Measurements from ENCODE around the gene BIRC2.

Gene BIRC2

DNA sequence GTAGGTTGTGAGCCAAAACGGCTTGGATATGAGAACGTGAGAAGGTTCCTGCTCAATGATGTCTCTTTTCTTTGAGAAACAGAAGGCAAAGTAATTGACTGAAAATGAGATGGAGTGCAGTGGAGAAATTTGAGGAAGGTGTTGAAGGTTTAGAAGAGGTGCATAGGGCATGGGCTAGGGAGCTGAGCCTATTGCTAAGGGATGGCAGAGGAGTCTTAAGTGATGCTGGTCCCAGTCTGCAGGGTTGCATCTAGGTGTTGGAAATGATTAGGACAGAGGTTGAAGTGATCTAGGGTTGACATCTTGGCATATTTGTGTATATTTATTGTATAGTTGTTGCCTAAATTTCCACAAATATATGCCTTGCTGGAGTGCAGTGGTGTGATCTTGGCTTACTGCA, 27.5 kb upstream of the BIRC2 start:
- Histone ChIP-seq H4K12ac (ENCODE audit: low read depth, low read length) (no peak overlapping the region), H2BK12ac (ENCODE audit: low read length) (no peak overlapping the region), H3K36me3 (ENCODE audit: control insufficient read depth in 1 of 2, insufficient read depth in 2 of 2, low read length in 2 of 2) (no peaks in the 10 kb centered on the region), H2BK5ac (ENCODE audit: low read depth, low read length, poor library complexity) (no peak overlapping the region), H3K14ac (ENCODE audit: low read length) (no peak overlapping the region), H2AFZ (ENCODE audit: insufficient read depth, low read length, poor library complexity) (no peak overlapping the region), H3K79me2 (ENCODE audit: control insufficient read depth, insufficient read depth, low read length, poor library complexity) (no peaks in the 10 kb centered on the region), H3K9ac (ENCODE audit: low read length) (no peak overlapping the region), H3K4me3 (ENCODE audit: low read depth, low read length) (no peak overlapping the region), H3K18ac (ENCODE audit: low read length) (no peak overlapping the region), H3K79me1 (ENCODE audit: low read length) (no peaks in the 10 kb centered on the region), H3K4me1 (ENCODE audit: control insufficient read depth in 1 of 2, insufficient read depth in 2 of 2, low read length in 2 of 2) (no peaks in the 10 kb centered on the region), H4K91ac (ENCODE audit: low read depth, low read length) (no peak overlapping the region), H3K23ac (ENCODE audit: low read length) (no peak overlapping the region), H2AK5ac (ENCODE audit: low read length) (no peak overlapping the region), H3K27ac (ENCODE audit: low read depth, low read length) (no peak overlapping the region), H3K9me3 (ENCODE audit: insufficient read depth, low read depth, low read length) (no peaks in the 10 kb centered on the region), H2BK120ac (ENCODE audit: insufficient read depth, low read length, poor library complexity) (no peak overlapping the region), H4K8ac (ENCODE audit: low read depth, low read length) (no peak overlapping the region), H3K4ac (ENCODE audit: low read depth, low read length) (no peak overlapping the region), H3K27me3 (ENCODE audit: insufficient read depth, low read length) (no peaks in the 10 kb centered on the region), H3K4me2 (ENCODE audit: low read length) (no peak overlapping the region)
- DNase-seq: no peak
- no CpG with 5 or more reads among the region's 2 CpGs for WGBS (ENCODE audit: extremely low coverage, insufficient coverage, insufficient read length)

DNA sequence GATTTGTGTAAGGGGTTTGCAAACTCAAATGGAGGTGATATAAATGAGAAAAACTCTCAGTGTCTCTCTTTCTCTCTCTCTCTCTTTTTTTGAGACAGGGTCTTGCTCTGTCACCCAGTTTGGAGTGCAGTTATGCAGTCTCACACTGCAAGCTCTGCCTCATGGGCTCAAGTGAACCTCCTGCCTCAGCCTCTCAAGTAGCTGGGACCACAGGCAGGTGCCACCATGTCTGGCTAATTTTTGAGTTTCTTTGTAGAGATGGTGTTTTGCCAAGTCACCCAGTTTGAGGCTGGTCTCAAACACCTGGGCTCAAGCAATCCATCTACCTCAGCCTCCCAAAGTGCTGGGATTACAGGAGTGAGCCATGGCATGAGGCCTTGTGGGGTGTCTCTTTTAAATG, 26.8 kb upstream of the BIRC2 start:
- H3K9ac ChIP-seq (ENCODE audit: low read length): no peak overlapping the region
- H4K8ac ChIP-seq (ENCODE audit: low read depth, low read length): no peak overlapping the region
- no peak overlapping the region for H3K27ac ChIP-seq (ENCODE audit: low read depth, low read length)
- H3K14ac ChIP-seq (ENCODE audit: low read length): no peak overlapping the region
- H2AFZ ChIP-seq (ENCODE audit: insufficient read depth, low read length, poor library complexity): no peak overlapping the region
- no peak overlapping the region for H3K4me2 ChIP-seq (ENCODE audit: low read length)
- H3K36me3 ChIP-seq (ENCODE audit: control insufficient read depth in 1 of 2, insufficient read depth in 2 of 2, low read length in 2 of 2): no peaks in the 10 kb centered on the region
- no peak overlapping the region for H3K23ac ChIP-seq (ENCODE audit: low read length)
- no peak overlapping the region for H4K12ac ChIP-seq (ENCODE audit: low read depth, low read length)
- H3K79me1 ChIP-seq (ENCODE audit: low read length): no peaks in the 10 kb centered on the region
- H3K4me1 ChIP-seq (ENCODE audit: control insufficient read depth in 1 of 2, insufficient read depth in 2 of 2, low read length in 2 of 2): no peaks in the 10 kb centered on the region
- H3K27me3 ChIP-seq (ENCODE audit: insufficient read depth, low read length): no peaks in the 10 kb centered on the region
- no peak overlapping the region for H4K91ac ChIP-seq (ENCODE audit: low read depth, low read length)
- no peak overlapping the region for H3K4ac ChIP-seq (ENCODE audit: low read depth, low read length)
- no peak overlapping the region for H3K18ac ChIP-seq (ENCODE audit: low read length)
- DNase-seq: no peak
- H2BK5ac ChIP-seq (ENCODE audit: low read depth, low read length, poor library complexity): no peak overlapping the region
- no peak overlapping the region for H2BK12ac ChIP-seq (ENCODE audit: low read length)
- no peaks in the 10 kb centered on the region for H3K79me2 ChIP-seq (ENCODE audit: control insufficient read depth, insufficient read depth, low read length, poor library complexity)
- no peak overlapping the region for H2AK5ac ChIP-seq (ENCODE audit: low read length)
- H2BK120ac ChIP-seq (ENCODE audit: insufficient read depth, low read length, poor library complexity): no peak overlapping the region
- H3K9me3 ChIP-seq (ENCODE audit: insufficient read depth, low read depth, low read length): no peaks in the 10 kb centered on the region
- H3K4me3 ChIP-seq (ENCODE audit: low read depth, low read length): no peak overlapping the region

DNA sequence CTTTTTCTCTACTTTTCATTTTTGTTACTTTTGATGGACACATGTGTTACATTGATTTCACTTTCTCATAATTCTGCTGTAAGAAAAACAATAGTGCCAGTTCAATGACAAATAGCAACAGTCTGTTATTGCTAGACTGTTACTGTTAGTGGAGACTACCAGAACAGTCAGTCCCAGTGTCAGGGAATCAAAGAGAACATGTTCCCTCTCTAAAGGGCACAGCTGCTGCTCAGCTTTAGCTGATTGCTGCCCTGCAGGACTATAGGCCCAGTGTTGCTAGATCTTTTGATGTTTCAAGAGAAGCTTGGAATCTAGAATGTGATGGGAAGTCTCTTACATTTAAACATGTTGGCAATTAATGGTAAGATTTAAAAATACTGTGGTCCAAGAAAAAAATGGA, 26.3 kb upstream of the BIRC2 start:
- Histone ChIP-seq H2BK5ac (ENCODE audit: low read depth, low read length, poor library complexity) (no peak overlapping the region), H2BK120ac (ENCODE audit: insufficient read depth, low read length, poor library complexity) (no peak overlapping the region), H3K27me3 (ENCODE audit: insufficient read depth, low read length) (no peaks in the 10 kb centered on the region), H3K18ac (ENCODE audit: low read length) (no peak overlapping the region), H2BK12ac (ENCODE audit: low read length) (no peak overlapping the region), H3K4me2 (ENCODE audit: low read length) (no peak overlapping the region), H3K27ac (ENCODE audit: low read depth, low read length) (no peak overlapping the region), H3K79me2 (ENCODE audit: control insufficient read depth, insufficient read depth, low read length, poor library complexity) (no peaks in the 10 kb centered on the region), H3K4me3 (ENCODE audit: low read depth, low read length) (no peak overlapping the region), H3K4me1 (ENCODE audit: control insufficient read depth in 1 of 2, insufficient read depth in 2 of 2, low read length in 2 of 2) (no peaks in the 10 kb centered on the region), H4K12ac (ENCODE audit: low read depth, low read length) (no peak overlapping the region), H4K91ac (ENCODE audit: low read depth, low read length) (no peak overlapping the region), H3K9ac (ENCODE audit: low read length) (no peak overlapping the region), H2AK5ac (ENCODE audit: low read length) (no peak overlapping the region), H3K4ac (ENCODE audit: low read depth, low read length) (no peak overlapping the region), H3K79me1 (ENCODE audit: low read length) (no peaks in the 10 kb centered on the region), H3K36me3 (ENCODE audit: control insufficient read depth in 1 of 2, insufficient read depth in 2 of 2, low read length in 2 of 2) (no peaks in the 10 kb centered on the region), H3K14ac (ENCODE audit: low read length) (no peak overlapping the region), H3K23ac (ENCODE audit: low read length) (no peak overlapping the region), H4K8ac (ENCODE audit: low read depth, low read length) (no peak overlapping the region), H3K9me3 (ENCODE audit: insufficient read depth, low read depth, low read length) (no peaks in the 10 kb centered on the region), H2AFZ (ENCODE audit: insufficient read depth, low read length, poor library complexity) (no peak overlapping the region)
- DNase-seq: no peak

DNA sequence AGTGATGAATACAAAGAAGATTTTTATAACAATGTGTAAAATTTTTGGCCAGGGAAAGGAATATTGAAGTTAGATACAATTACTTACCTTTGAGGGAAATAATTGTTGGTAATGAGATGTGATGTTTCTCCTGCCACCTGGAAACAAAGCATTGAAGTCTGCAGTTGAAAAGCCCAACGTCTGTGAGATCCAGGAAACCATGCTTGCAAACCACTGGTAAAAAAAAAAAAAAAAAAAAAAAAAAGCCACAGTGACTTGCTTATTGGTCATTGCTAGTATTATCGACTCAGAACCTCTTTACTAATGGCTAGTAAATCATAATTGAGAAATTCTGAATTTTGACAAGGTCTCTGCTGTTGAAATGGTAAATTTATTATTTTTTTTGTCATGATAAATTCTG, 24.5 kb upstream of the BIRC2 start:
- Histone ChIP-seq H4K91ac (ENCODE audit: low read depth, low read length) (no peak overlapping the region), H3K4me1 (ENCODE audit: control insufficient read depth in 1 of 2, insufficient read depth in 2 of 2, low read length in 2 of 2) (no peaks in the 10 kb centered on the region), H2BK12ac (ENCODE audit: low read length) (no peak overlapping the region), H3K27me3 (ENCODE audit: insufficient read depth, low read length) (no peaks in the 10 kb centered on the region), H2BK5ac (ENCODE audit: low read depth, low read length, poor library complexity) (no peak overlapping the region), H3K9ac (ENCODE audit: low read length) (no peak overlapping the region), H2AK5ac (ENCODE audit: low read length) (no peak overlapping the region), H3K23ac (ENCODE audit: low read length) (no peak overlapping the region), H3K79me1 (ENCODE audit: low read length) (no peaks in the 10 kb centered on the region), H2AFZ (ENCODE audit: insufficient read depth, low read length, poor library complexity) (no peak overlapping the region), H3K4me3 (ENCODE audit: low read depth, low read length) (no peak overlapping the region), H2BK120ac (ENCODE audit: insufficient read depth, low read length, poor library complexity) (no peak overlapping the region), H3K18ac (ENCODE audit: low read length) (no peak overlapping the region), H3K9me3 (ENCODE audit: insufficient read depth, low read depth, low read length) (no peaks in the 10 kb centered on the region), H4K8ac (ENCODE audit: low read depth, low read length) (no peak overlapping the region), H4K12ac (ENCODE audit: low read depth, low read length) (no peak overlapping the region), H3K14ac (ENCODE audit: low read length) (no peak overlapping the region), H3K79me2 (ENCODE audit: control insufficient read depth, insufficient read depth, low read length, poor library complexity) (no peaks in the 10 kb centered on the region), H3K27ac (ENCODE audit: low read depth, low read length) (no peak overlapping the region), H3K4me2 (ENCODE audit: low read length) (no peak overlapping the region), H3K36me3 (ENCODE audit: control insufficient read depth in 1 of 2, insufficient read depth in 2 of 2, low read length in 2 of 2) (no peaks in the 10 kb centered on the region), H3K4ac (ENCODE audit: low read depth, low read length) (no peak overlapping the region)
- no peak for DNase-seq
- no CpG with 5 or more reads among the region's 2 CpGs for WGBS (ENCODE audit: extremely low coverage, insufficient coverage, insufficient read length)

Data from trophoblast cell (in vitro differentiated cells and primary cell).